GM18870 (cell line): ENCODE data around the gene CFAP20DC.
A peak's percentile ranks its signal among the peaks of the same experiment; 100 is the strongest.
"Not testable (repeated sequence)": the region's sequence is repeated elsewhere in the genome, so short reads cannot be mapped to it uniquely, and the experiment has no call there.

Source experiments
- ATAC-seq: cut with Tn5 transposase; IDR thresholded peaks from one replicate; pipeline ENCODE4 v1.9.1; 2021; ENCODE audit warnings: moderate library complexity; ENCODE audit not compliant: unreplicated experiment

The CFAP20DC gene

GRCh38 chr3:58706395-58707167 is 343.2 kb downstream of the CFAP20DC start:
- no peak for ATAC-seq

GRCh38 chr3:58704745-58705144 is 345.1 kb downstream of the CFAP20DC start:
- ATAC-seq: no peak

- not testable (repeated sequence) for ATAC-seq
Measured at GRCh38 chr3:58704304-58704703, 345.5 kb downstream of the CFAP20DC start.

DNA sequence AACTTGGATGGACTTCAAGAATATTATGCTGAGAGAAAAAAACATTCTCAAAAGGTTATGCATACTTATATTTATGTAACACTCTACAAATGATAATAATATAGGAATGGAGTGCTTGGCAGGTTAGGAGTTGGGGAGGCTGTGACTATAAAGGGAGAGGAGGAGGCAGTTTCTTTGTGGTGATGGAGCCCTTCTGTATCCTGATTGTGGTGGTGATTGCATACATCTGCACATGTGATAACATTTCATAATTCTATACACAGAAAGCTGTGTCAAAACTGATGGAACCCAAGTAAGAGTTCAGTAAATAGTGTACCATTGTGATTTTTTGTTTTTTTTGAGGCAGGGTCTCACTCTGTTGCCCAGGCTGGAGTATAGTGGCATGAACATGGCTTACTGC is 351.6 kb downstream of the CFAP20DC start:
- no peak for ATAC-seq

- ATAC-seq: peak; percentile 73
Measured at GRCh38 chr3:58697561-58697960, 352.3 kb downstream of the CFAP20DC start.

DNA sequence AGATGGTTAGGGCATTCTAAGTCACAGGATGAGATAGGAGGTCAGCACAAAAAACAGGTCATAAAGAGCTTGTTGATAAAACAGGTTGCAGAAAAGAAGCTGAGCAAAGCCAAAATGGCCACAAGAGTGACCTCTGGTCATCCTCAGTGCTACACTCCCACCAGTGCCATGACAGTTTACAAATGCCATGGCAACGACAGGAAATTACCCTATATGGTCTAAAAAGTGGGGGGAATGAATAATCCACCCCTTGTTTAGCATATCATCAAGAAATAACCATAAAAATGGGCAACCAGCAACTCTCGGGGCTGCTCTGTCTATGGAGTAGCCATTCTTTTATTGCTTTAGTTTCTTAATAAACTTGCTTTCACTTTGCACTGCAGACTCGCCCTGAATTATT is 353.0 kb downstream of the CFAP20DC start:
- not testable (repeated sequence) for ATAC-seq

DNA sequence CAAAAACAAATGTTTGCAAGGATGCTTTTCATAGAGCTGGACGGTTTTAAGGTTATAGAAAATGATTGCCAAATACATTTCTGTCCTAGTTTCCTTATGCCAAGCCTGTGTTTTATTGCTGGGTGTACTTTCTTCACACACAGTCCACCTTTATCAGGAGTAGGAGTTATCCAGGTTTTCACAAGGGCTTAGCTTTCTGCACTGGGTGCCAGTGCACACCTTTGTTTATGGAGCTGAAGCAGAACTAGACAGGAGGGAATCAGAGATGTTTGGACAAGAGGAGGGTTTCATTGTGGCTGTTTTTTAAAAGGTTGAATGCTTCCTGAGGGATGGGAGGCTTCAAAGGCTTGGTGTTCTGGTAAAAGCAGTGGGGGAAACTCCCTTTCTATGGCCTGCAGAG is 353.7 kb downstream of the CFAP20DC start:
- ATAC-seq: no peak

DNA sequence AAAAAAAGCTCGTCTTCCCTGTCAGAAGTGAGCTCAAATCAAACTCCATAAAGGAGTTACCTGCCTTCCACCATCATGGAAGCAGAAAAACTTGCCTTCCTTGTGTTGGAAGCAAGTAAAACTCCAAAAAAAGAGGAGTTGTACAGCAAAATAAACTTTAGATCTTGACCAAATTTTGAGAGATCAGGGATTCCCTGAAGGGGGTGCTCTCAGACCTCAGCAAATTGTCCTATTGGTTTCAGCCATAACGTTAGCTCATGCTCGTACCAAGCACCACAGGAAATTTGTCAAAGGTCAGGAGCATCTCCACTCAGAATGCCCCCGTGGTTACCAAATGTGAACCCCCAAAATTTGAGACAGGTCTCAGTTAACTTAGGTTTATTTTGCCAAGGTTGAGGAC is 354.5 kb downstream of the CFAP20DC start:
- ATAC-seq: not testable (repeated sequence)

DNA sequence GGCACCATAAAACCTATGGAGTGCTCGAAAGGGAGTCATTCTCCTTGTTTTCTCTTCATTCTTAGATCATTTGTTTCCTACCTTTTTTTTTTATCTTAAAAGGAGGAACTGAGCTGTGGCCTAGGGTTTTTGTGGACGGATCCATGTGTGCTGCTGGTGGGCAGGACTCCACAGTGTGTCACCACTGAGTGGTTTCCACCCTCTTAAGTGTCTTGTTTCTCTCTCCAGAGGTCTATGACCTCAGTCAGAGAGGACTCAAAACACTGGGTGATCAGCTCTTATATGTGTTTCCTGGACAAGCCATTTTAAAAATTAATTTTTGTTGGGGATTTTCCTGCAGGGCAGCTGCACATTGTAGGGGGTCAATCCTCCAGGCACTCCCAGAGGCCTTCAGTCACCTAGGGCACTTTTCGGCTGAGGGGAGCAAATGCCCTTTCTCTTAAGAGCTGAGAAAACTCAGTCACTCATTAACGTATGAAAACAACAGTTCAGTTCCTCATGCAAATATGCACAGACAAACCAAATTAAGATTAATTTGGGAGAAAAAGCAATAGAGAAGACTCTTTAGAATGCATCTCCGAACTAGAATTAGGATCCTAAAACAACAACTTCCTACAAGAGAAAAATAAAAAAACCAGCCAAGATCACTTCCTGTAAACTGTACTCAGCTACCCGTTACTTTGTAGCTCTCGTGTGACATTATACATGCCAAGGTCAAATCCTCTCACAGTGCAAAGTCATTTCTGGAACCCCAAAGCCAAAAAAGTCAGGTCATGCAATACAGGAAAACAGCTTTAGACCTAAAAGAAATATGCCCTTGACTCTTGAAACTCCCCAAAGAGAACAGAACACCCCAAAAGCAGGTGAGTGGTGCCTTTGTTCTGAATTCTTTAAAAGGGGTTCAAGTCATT is 355.6 kb downstream of the CFAP20DC start:
- ATAC-seq: peak; percentile 56

DNA sequence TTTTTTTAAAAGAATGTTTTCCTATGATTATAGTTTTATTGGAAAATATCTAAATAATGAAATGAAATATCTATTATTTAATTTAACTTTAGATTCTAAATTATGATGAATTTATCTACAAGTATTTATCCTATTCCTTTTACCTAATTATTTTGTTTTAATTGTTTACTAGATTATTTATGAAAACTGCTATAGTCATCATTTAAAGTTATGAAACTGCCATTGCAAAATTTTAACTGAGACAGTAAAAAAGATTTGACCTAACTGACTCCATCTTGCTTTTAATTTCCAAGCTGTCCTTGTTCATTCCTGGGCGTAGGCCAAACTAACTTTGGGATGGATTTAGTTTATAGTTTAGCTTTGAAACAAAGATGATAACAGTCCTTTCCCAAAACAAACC is 357.3 kb downstream of the CFAP20DC start:
- ATAC-seq: no peak
